Measurements from ENCODE around the gene CCDC88B. TPM values are rescaled to one million over a fixed set of nuclear protein-coding genes. Genes with fewer than 3 reads are reported as not detected.

The CCDC88B gene
- total RNA-seq, 1 donor from 2014 or later: 7.7 TPM

- ATAC-seq (ENCODE audit: poor library complexity): no peak
- DNase-seq: no peak
- intact Hi-C loops (cut with DNase I): no loop called here
Observed at GRCh38 chr11:64387916-64388315, 47.9 kb downstream of the CCDC88B start.

DNA sequence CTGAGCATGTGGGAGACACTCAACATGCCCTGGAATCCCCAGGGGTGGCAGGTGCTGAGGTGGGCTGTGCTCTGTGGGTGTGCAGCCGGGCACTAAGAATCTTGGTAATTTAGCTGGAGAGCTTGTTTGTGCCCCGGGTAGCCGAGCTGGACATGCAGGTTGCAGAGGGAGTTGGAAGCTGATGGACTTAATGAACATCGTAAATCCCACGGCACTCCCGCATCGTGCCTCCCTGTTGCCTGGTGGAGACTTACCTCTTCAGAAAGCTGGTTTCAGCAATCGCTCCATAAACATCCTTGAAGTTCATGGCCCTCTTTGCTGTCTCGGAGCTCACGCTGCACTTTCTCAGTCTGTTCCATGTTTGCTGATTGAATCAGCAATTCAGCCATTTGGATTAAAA, 48.9 kb downstream of the CCDC88B start:
- intact Hi-C loops (cut with DNase I): no loop called here
- ATAC-seq (ENCODE audit: poor library complexity) (no peak), DNase-seq (no peak)

DNA sequence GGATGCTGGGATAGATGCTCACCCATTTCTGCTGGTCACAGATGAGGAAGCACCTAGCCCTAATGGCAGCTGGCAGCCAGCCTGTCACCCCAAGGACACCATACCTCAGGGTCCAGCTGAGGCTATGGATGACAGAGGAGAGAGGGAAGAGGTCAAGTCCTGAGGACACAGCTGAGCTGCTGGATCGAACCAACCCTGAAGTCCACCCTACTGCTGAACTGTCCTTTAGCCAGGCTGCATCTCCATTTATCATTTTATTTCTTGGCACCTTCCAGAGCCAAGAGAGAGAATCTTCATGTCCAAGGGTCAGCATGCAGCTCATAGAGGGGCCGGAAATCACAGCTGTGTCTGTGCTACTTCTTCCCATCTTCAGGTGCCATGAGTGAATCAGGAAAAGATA, 49.8 kb downstream of the CCDC88B start:
- no peak for DNase-seq
- intact Hi-C loops (cut with DNase I): no loop called here
- ATAC-seq (ENCODE audit: poor library complexity): no peak

DNA sequence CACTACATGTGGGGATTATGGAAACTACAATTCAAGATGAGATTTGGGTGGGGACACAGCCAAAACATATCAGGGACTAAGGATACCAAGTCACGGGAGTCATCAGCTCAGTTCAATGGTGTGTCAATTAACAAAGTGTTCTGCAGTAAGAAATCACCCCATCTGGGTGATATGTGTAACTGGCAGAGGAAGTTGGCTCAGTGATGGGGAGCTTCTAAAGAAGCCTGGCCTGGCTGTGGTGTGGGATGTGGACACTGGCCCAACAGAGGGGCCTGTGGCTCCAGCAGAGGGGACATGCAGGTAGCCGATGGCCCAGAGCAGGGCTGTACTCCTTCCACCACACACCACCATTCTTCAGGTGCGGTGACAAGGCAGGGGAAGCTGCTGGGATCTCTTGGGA, 50.6 kb downstream of the CCDC88B start:
- DNase-seq: no peak
- no peak for ATAC-seq (ENCODE audit: poor library complexity)
- intact Hi-C loops (cut with DNase I): no loop called here

DNA sequence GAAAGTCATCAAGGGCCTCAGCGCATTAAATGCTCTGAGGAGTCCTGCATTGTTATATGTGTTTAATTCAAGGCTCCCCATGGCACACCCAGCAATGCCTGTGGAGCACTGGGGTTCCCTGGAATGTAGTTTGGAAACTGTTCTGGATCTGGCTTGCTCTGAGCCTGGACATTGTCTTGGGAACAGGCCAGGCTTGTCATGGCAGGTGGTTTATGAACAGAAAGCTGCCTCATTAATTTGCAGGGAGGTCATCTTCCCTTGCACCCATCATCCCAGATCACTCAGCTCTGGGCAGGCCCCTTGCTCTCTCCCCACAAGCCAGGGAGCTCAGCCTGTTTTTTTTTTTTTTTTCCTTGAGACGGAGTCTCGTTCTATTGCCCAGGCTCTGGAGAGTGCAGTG, 51.8 kb downstream of the CCDC88B start:
- intact Hi-C loops (cut with DNase I): no loop called here
- DNase-seq (no peak), ATAC-seq (ENCODE audit: poor library complexity) (no peak)

- intact Hi-C loops (cut with DNase I): no loop called here
- DNase-seq (no peak), ATAC-seq (ENCODE audit: poor library complexity) (peak; percentile 56)
Observed at GRCh38 chr11:64395545-64396078, 55.6 kb downstream of the CCDC88B start.

DNA sequence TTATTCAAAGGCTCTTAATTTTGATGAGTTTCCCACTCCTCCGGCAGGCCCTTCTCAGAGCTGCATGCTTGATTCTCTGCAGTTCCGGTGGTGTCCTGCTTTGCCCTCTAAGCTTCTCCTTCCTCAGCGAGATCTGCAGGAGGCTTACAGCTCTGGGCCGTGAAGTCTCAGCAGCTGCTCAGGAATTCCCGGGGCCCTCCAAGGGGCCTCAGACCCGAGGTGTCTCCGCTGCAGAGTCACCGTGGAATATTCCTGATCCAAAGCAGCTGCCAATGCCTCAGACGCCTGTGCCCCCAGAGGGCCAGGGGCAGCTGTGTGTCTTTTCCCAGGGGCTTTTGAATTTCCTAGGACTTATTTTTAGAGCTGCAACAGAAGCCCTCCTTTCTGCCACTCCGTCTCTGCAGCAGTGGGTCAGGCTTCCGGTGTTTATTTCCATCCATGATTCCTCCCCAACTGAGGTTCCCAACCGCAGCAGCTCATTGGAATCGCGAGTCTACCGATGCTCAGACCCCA, 56.1 kb downstream of the CCDC88B start:
- ATAC-seq (ENCODE audit: poor library complexity): peak; percentile 29
- DNase-seq: no peak
- intact Hi-C loops (cut with DNase I): no loop called here

GRCh38 chr11:64400102-64400501, 60.1 kb downstream of the CCDC88B start:
- DNase-seq (peak; percentile 55), ATAC-seq (ENCODE audit: poor library complexity) (no peak)
- intact Hi-C loops (cut with DNase I): no loop called here

GRCh38 chr11:64400667-64401066, 60.7 kb downstream of the CCDC88B start:
- ATAC-seq (ENCODE audit: poor library complexity) (no peak), DNase-seq (no peak)
- intact Hi-C loops (cut with DNase I): no loop called here

- no peak for DNase-seq
Observed at GRCh38 chr11:64401775-64402174, 61.8 kb downstream of the CCDC88B start.

DNA sequence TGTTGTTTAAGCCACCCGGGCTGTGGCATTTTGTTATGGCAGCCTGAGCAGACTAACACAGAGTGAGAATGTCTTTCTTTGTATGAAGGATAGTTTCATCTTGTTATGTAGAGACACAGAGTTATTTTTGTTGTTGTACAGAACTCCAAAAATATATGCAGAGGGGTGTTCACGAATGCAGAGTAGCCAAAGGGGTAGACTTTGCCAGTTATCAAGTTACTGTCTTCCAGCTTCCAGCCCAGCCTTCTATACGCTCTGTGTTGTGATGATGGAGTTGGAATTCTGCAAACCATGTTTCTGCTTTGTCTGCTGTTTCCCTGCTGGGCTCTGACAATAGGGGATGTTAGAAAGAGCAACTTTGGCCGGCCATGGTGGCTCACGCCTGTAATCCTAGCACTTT, 63.1 kb downstream of the CCDC88B start:
- ATAC-seq (ENCODE audit: poor library complexity) (no peak), DNase-seq (no peak)
- intact Hi-C loops (cut with DNase I): no loop called here

More at GRCh38 chr11:64401775-64402174, 61.8 kb downstream of the CCDC88B start:
- intact Hi-C loops (cut with DNase I): no loop called here
- ATAC-seq (ENCODE audit: poor library complexity): no peak

DNA sequence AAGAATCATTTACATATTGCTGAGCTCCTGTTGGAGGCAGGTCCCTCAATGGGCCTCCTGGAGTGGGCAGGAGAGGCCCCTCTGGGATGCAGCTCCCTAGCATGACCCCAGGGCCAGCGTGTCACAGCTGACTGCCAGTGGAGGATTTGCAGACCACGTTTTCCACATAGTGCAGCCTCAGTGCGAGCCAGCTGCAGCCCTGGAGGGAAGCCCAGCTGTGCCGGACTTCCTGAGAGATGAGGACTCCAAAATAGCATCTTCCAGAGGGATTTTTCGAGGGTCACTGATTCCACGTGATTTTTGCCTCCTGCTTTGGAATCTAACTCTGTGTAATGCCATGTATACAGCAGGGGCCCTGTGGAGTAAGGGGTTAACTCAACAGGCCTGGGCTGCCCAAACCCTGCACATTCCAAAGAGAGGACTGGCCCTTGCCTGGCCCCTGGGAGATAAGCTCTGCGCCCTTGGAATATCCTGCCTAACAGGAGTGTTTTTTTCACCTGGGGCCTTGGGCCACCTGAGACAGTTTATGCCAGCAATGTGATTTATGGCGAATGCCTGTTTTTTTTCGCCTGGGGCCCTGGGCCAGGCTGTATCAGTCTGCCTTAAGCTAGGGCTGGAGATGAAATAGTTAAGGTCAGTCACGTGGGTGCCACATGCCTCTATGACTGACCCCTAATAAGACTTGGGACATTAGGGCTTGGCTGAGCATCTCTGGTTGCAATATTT, 66.4 kb downstream of the CCDC88B start:
- peak; percentile 78 for DNase-seq
- ATAC-seq (ENCODE audit: poor library complexity): peak; percentile 83
- intact Hi-C loops (cut with DNase I): no loop called here

Small RNA genes within 50 kb of the gene (microRNA-seq; reads per million reads assigned to microRNA genes)
- gene MIR1237 (not detected), gene MIR7155 (1.3 reads per million)

Other genes with a start within 250 kb of the CCDC88B start
- 124 TPM for gene MACROD1, start 174.1 kb upstream of the CCDC88B start, total RNA-seq
- gene STIP1, start 154.0 kb upstream of the CCDC88B start, total RNA-seq: 116 TPM
- gene FERMT3, start 133.5 kb upstream of the CCDC88B start, total RNA-seq: 6.0 TPM
- gene TRPT1, start 114.0 kb upstream of the CCDC88B start, total RNA-seq: 79.8 TPM
- gene NUDT22, start 113.9 kb upstream of the CCDC88B start, total RNA-seq: 60.8 TPM
- 58.0 TPM for gene DNAJC4, start 109.7 kb upstream of the CCDC88B start, total RNA-seq
- 276 TPM for gene VEGFB, start 105.6 kb upstream of the CCDC88B start, total RNA-seq
- gene FKBP2, start 99.1 kb upstream of the CCDC88B start, total RNA-seq: 41.6 TPM
- gene PPP1R14B, start 93.3 kb upstream of the CCDC88B start, total RNA-seq: 123 TPM
- gene PLCB3, start 88.7 kb upstream of the CCDC88B start, total RNA-seq: 11.3 TPM
- gene BAD, start 55.5 kb upstream of the CCDC88B start, total RNA-seq: 90.1 TPM
- 28.5 TPM for gene GPR137, start 54.4 kb upstream of the CCDC88B start, total RNA-seq
- not detected for gene KCNK4, start 48.9 kb upstream of the CCDC88B start, total RNA-seq
- not detected for gene CATSPERZ, start 39.8 kb upstream of the CCDC88B start, total RNA-seq
- 241 TPM for gene ESRRA, start 34.7 kb upstream of the CCDC88B start, total RNA-seq
- 97.5 TPM for gene TRMT112, start 22.6 kb upstream of the CCDC88B start, total RNA-seq
- 417 TPM for gene PRDX5, start 22.1 kb upstream of the CCDC88B start, total RNA-seq
- gene RPS6KA4, start 19.0 kb downstream of the CCDC88B start, total RNA-seq: 14.6 TPM
- gene SLC22A11, start 215.7 kb downstream of the CCDC88B start, total RNA-seq: not detected